HCT116 (cell line): ENCODE results near the gene NCR3LG1. TPM values are rescaled to one million over a fixed set of nuclear protein-coding genes. Genes with fewer than 3 reads are reported as not detected.

Source experiments
- ATAC-seq: fragments of 200-7000 bp; cut with Tn5 transposase; 2 replicates; pipeline ENCODE4 v1.9.1; 2020; ENCODE audit warnings: mild to moderate bottlenecking, moderate library complexity
- BruUV-seq: library from RNA; stranded (reverse); fragments of 400-500 nt; replicated peaks from 2 replicates; lab custom pipeline; 2021; lab: Mats Ljungman, UMichigan
- CTCF ChIA-PET: fragments of 300-600 bp; sonication (Branson Sonifier 250); formaldehyde crosslinking; loops from one replicate; lab custom pipeline; 2021; ENCODE audit warnings: antibody characterized with exemption; lab: Charles Lee
- POLR2A ChIA-PET: fragments of 300-600, 350-600 bp; sonication (Branson Sonifier 250); formaldehyde crosslinking; loops from one replicate; lab custom pipeline; 2021; ENCODE audit warnings: antibody characterized with exemption; lab: Charles Lee
- RAD21 ChIA-PET, 2 experiments: fragments of 300-600 bp; sonication (Branson Sonifier 250); formaldehyde crosslinking; loops; one replicate each; lab custom pipeline; 2023; ENCODE audit warnings: low total read pairs in 2 of 2; ENCODE audit not compliant: uncharacterized antibody in 2 of 2, unreplicated experiment in 2 of 2, low non-redundant PET in 1 of 2; lab: Charles Lee
- DNase-seq: peaks from one replicate; pipeline ENCODE4 v3.0.0-alpha.2; 2010; ENCODE audit warnings: low read depth, low spot score
- H2AFZ ChIP-seq: fragments of 200-600 bp; shearing (Covaris generic), sonication (generic); 2 replicates; pipeline ENCODE4 v1.6.1; 2017; ENCODE audit warnings: low read depth, mixed run types, mixed read lengths, antibody characterized with exemption, low read length; ENCODE audit not compliant: poor library complexity, severe bottlenecking
- H3K27ac ChIP-seq: 2 replicates; pipeline ENCODE4 v1.5.1; 2012; ENCODE audit warnings: low read depth, low read length
- H3K27me3 ChIP-seq: fragments of 200-600 bp; sonication (generic); 2 replicates; pipeline ENCODE4 v1.6.1; 2016; ENCODE audit warnings: mixed run types, low read length, mixed read lengths; ENCODE audit not compliant: insufficient read depth
- H3K36me3 ChIP-seq, 2 experiments: fragments of 200-500 bp in 1 of 2; fragments of 200-600 bp in 1 of 2; sonication (Bioruptor generic) in 1 of 2; sonication (generic) in 1 of 2; 2 replicates each; pipeline versions ENCODE4 v1.5.1 to v1.6.1; 2014 to 2016; ENCODE audit warnings: low read length in 2 of 2, inconsistent platforms in 1 of 2, mixed read lengths in 1 of 2, mixed run types in 1 of 2; ENCODE audit not compliant: insufficient read depth in 2 of 2, control insufficient read depth in 1 of 2
- H3K4me1 ChIP-seq, 2 experiments: fragments of 200-600 bp in 1 of 2; sonication (generic) in 1 of 2; 2 replicates each; pipeline versions ENCODE4 v1.5.1 to v1.6.1; 2012 to 2017; ENCODE audit warnings: low read length in 2 of 2, inconsistent platforms in 1 of 2, mild to moderate bottlenecking in 1 of 2, mixed read lengths in 1 of 2, mixed run types in 1 of 2, moderate library complexity in 1 of 2; ENCODE audit not compliant: insufficient read depth in 2 of 2, control insufficient read depth in 1 of 2
- H3K4me2 ChIP-seq: fragments of 200-600 bp; sonication (generic); 2 replicates; pipeline ENCODE4 v1.6.1; 2017; ENCODE audit warnings: mixed run types, low read length, mixed read lengths
- H3K4me3 ChIP-seq, 2 experiments: fragments of 200-600 bp in 1 of 2; sonication (generic) in 1 of 2; replicated peaks in 1 of 2; 2 replicates each; pipeline ENCODE4 v1.5.1; 2011 to 2016; ENCODE audit warnings: low read length in 2 of 2, control low read depth in 1 of 2, low read depth in 1 of 2, mild to moderate bottlenecking in 1 of 2, mixed read lengths in 1 of 2, mixed run types in 1 of 2
- H3K79me2 ChIP-seq: fragments of 200-600 bp; sonication (generic); 2 replicates; pipeline ENCODE4 v1.6.1; 2017; ENCODE audit warnings: mild to moderate bottlenecking, mixed run types, low read length, moderate library complexity, mixed read lengths; ENCODE audit not compliant: insufficient read depth
- H3K9ac ChIP-seq: fragments of 200-600 bp; sonication (generic); 2 replicates; pipeline ENCODE4 v1.6.1; 2016; ENCODE audit warnings: low read length, mixed read lengths
- H3K9me2 ChIP-seq: fragments of 200-600 bp; sonication (generic), shearing (Covaris generic); 2 replicates; pipeline ENCODE4 v1.6.1; 2017; ENCODE audit warnings: mixed run types, mild to moderate bottlenecking, moderate library complexity; ENCODE audit not compliant: insufficient read depth
- H3K9me3 ChIP-seq, 2 experiments: fragments of 200-500 bp in 1 of 2; fragments of 200-600 bp in 1 of 2; sonication (Bioruptor generic) in 1 of 2; sonication (generic) in 1 of 2; 2 replicates each; pipeline ENCODE4 v1.6.1; 2014 to 2017; ENCODE audit warnings: low read length in 2 of 2, mixed read lengths in 2 of 2, inconsistent platforms in 1 of 2, low read depth in 1 of 2, mild to moderate bottlenecking in 1 of 2, mixed run types in 1 of 2, moderate library complexity in 1 of 2; ENCODE audit not compliant: control insufficient read depth in 1 of 2, insufficient read depth in 1 of 2
- H4K20me1 ChIP-seq: fragments of 200-600 bp; sonication (generic), shearing (Covaris generic); 2 replicates; pipeline ENCODE4 v1.6.1; 2017; ENCODE audit warnings: mixed run types, mild to moderate bottlenecking, moderate library complexity; ENCODE audit not compliant: insufficient read depth
- CBX3 ChIP-seq: IDR thresholded peaks from 2 replicates; pipeline ENCODE4 v1.6.1; 2012; ENCODE audit warnings: low read depth
- CEBPB ChIP-seq: IDR thresholded peaks from 2 replicates; pipeline ENCODE4 v1.6.1; 2012; ENCODE audit warnings: low read depth
- EGR1 ChIP-seq: IDR thresholded peaks from 2 replicates; pipeline ENCODE4 v1.6.1; 2012; ENCODE audit warnings: low read depth
- ELF1 ChIP-seq: IDR thresholded peaks from 2 replicates; pipeline ENCODE4 v1.6.1; 2012; ENCODE audit warnings: low read depth, borderline replicate concordance
- EZH2 ChIP-seq: fragments of 200-600 bp; sonication (generic); IDR thresholded peaks from 2 replicates; pipeline ENCODE4 v1.6.1; 2017; ENCODE audit warnings: antibody characterized with exemption, mixed run types
- EZH2phosphoT487 ChIP-seq: fragments of 200-600 bp; IDR thresholded peaks from 2 replicates; pipeline ENCODE4 v1.6.1; 2018; ENCODE audit warnings: antibody characterized with exemption, borderline replicate concordance
- FOSL1 ChIP-seq: IDR thresholded peaks from 2 replicates; pipeline ENCODE4 v1.6.1; 2012; ENCODE audit warnings: low read depth
- POLR2AphosphoS5 ChIP-seq: IDR thresholded peaks from 2 replicates; pipeline ENCODE4 v1.6.1; 2011; ENCODE audit warnings: mild to moderate bottlenecking, low read depth, low read length, moderate library complexity
- RAD21 ChIP-seq: IDR thresholded peaks from 2 replicates; pipeline ENCODE4 v1.6.1; 2012; ENCODE audit warnings: low read depth, mild to moderate bottlenecking
- SIN3A ChIP-seq: IDR thresholded peaks from 2 replicates; pipeline ENCODE4 v1.6.1; 2012; ENCODE audit warnings: low read depth
- SP1 ChIP-seq: IDR thresholded peaks from 2 replicates; pipeline ENCODE4 v1.6.1; 2012; ENCODE audit warnings: low read depth
- SRF ChIP-seq: IDR thresholded peaks from 2 replicates; pipeline ENCODE4 v1.6.1; 2012; ENCODE audit warnings: low read depth
- YY1 ChIP-seq: IDR thresholded peaks from 2 replicates; pipeline ENCODE4 v1.6.1; 2011; ENCODE audit warnings: low read length, low read depth, moderate library complexity, mild to moderate bottlenecking; ENCODE audit not compliant: insufficient replicate concordance; ENCODE audit errors: extremely low read depth
- ZNF274 ChIP-seq: fragments of 200-500 bp; sonication (Bioruptor generic); IDR thresholded peaks from 2 replicates; pipeline ENCODE4 v1.6.1; 2014; ENCODE audit warnings: mild to moderate bottlenecking, low read depth, low read length, inconsistent platforms
- intact Hi-C: fragments of 100-400 bp; cut with micrococcal nuclease; formaldehyde crosslinking; loops from 2 replicates; pipeline ENCODE4 v1.10.0; 2022
- total RNA-seq: library from RNA; stranded (reverse); gene quantifications from one replicate; pipeline ENCODE4 v1.2.1, GENCODE V29; 2021; ENCODE audit not compliant: unreplicated experiment
- TF ChIP-seq, protein P1 (sequence below): IDR thresholded peaks from 2 replicates; pipeline ENCODE4 v1.6.1; 2012; ENCODE audit warnings: low read depth
- TF ChIP-seq, protein P2 (sequence below): IDR thresholded peaks from 2 replicates; pipeline ENCODE4 v1.6.1; 2012
- TF ChIP-seq, protein P3 (sequence below): IDR thresholded peaks from 2 replicates; pipeline ENCODE4 v1.6.1; 2011; ENCODE audit warnings: mild to moderate bottlenecking, low read length, moderate library complexity; ENCODE audit not compliant: insufficient replicate concordance; ENCODE audit errors: extremely low read depth
- TF ChIP-seq, protein P4 (sequence below): IDR thresholded peaks from 2 replicates; pipeline ENCODE4 v1.6.1; 2012

The NCR3LG1 gene
- total RNA-seq, 1 experiment from 2014 or later = 1.5 TPM

DNA sequence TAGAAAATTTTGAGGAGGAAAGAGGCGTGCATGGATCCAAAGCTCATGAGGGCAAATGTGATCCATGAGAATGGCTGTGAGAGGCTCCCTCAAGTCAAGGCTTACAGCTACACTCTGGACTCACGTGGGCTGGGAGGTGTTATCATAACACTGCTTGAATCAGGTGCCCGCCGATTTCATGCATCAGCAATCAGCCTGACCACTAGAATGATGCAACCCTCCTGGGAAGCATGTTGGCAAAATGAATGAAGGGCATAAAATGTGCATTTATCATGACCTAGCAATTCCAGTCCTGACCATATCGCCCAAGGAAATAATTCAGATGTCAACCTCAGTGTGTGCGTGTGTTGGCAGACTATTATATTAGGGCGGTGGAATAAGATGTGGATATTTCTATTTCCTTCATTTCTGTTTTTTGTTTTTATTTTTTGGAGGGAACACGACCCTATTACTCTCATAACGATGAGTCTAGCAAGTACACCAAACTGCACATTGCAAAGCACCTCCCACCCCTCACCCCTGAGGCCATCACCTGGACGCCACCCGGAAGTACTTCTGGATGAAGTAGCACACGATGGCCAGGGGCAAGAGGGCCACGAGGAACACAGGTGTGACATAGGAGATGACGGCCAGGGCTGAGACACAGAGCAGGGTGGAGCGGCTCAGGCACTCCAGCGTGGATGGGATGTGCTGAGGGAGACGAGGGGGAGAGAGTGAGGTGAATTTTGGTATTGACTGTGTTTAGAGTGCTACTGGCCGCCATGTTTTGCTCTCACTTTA is 52.6 kb downstream of the NCR3LG1 start:
- Histone ChIP-seq H2AFZ (no peak overlapping the region), H3K9me3 (no peaks in the 10 kb centered on the region), H3K27me3 (no peaks in the 10 kb centered on the region), H4K20me1 (no peaks in the 10 kb centered on the region), H3K27ac (no peak overlapping the region), H3K9ac (no peak overlapping the region), H3K4me2 (no peak overlapping the region), H3K4me3 (no peak overlapping the region), H3K36me3 (no peaks in the 10 kb centered on the region), H3K79me2 (no peaks in the 10 kb centered on the region), H3K9me2 (no peaks in the 10 kb centered on the region), H3K4me1 (peaks cover 0 to 12% of the 10 kb centered on the region in 2 experiments; a peak in 3 of 4 replicates)
- POLR2A ChIA-PET = no interaction called here
- TF ChIP-seq RAD21 (no peak), EGR1 (no peak), CBX3 (no peak), YY1 (no peak), ZNF274 (no peak), SIN3A (no peak), FOSL1 (no peak), EZH2phosphoT487 (no peak), ELF1 (no peak), SP1 (no peak), EZH2 (no peak), POLR2AphosphoS5 (no peak), SRF (no peak), CEBPB (no peak)
- TF ChIP-seq, protein P1, sequence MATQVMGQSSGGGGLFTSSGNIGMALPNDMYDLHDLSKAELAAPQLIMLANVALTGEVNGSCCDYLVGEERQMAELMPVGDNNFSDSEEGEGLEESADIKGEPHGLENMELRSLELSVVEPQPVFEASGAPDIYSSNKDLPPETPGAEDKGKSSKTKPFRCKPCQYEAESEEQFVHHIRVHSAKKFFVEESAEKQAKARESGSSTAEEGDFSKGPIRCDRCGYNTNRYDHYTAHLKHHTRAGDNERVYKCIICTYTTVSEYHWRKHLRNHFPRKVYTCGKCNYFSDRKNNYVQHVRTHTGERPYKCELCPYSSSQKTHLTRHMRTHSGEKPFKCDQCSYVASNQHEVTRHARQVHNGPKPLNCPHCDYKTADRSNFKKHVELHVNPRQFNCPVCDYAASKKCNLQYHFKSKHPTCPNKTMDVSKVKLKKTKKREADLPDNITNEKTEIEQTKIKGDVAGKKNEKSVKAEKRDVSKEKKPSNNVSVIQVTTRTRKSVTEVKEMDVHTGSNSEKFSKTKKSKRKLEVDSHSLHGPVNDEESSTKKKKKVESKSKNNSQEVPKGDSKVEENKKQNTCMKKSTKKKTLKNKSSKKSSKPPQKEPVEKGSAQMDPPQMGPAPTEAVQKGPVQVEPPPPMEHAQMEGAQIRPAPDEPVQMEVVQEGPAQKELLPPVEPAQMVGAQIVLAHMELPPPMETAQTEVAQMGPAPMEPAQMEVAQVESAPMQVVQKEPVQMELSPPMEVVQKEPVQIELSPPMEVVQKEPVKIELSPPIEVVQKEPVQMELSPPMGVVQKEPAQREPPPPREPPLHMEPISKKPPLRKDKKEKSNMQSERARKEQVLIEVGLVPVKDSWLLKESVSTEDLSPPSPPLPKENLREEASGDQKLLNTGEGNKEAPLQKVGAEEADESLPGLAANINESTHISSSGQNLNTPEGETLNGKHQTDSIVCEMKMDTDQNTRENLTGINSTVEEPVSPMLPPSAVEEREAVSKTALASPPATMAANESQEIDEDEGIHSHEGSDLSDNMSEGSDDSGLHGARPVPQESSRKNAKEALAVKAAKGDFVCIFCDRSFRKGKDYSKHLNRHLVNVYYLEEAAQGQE = no peak
- TF ChIP-seq, protein P2, sequence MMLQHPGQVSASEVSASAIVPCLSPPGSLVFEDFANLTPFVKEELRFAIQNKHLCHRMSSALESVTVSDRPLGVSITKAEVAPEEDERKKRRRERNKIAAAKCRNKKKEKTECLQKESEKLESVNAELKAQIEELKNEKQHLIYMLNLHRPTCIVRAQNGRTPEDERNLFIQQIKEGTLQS = no peak
- TF ChIP-seq, protein P3, sequence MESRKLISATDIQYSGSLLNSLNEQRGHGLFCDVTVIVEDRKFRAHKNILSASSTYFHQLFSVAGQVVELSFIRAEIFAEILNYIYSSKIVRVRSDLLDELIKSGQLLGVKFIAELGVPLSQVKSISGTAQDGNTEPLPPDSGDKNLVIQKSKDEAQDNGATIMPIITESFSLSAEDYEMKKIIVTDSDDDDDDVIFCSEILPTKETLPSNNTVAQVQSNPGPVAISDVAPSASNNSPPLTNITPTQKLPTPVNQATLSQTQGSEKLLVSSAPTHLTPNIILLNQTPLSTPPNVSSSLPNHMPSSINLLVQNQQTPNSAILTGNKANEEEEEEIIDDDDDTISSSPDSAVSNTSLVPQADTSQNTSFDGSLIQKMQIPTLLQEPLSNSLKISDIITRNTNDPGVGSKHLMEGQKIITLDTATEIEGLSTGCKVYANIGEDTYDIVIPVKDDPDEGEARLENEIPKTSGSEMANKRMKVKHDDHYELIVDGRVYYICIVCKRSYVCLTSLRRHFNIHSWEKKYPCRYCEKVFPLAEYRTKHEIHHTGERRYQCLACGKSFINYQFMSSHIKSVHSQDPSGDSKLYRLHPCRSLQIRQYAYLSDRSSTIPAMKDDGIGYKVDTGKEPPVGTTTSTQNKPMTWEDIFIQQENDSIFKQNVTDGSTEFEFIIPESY = no peak
- TF ChIP-seq, protein P4, sequence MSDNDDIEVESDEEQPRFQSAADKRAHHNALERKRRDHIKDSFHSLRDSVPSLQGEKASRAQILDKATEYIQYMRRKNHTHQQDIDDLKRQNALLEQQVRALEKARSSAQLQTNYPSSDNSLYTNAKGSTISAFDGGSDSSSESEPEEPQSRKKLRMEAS = no peak
- DNase-seq (no peak), ATAC-seq (no peak)
- CTCF ChIA-PET = no interaction called here
- no TSS peak for BruUV-seq
- intact Hi-C loops = no loop called here
- RAD21 ChIA-PET = no interaction called here
